Muscle layer of colon (tissue), 2 donors: ENCODE results near the gene CLSTN3.

Source experiments
- H3K27ac ChIP-seq: one replicate; pipeline ENCODE4 v1.7.0; 2013; ENCODE audit warnings: low read depth, mild to moderate bottlenecking, low read length, moderate library complexity
- H3K27me3 ChIP-seq, 2 donors: one replicate each; pipeline ENCODE4 v1.7.0; 2013; ENCODE audit warnings: low read length in 2 of 2, mild to moderate bottlenecking in 2 of 2; ENCODE audit not compliant: insufficient read depth in 2 of 2, control insufficient read depth in 1 of 2
- H3K36me3 ChIP-seq: one replicate; pipeline ENCODE4 v1.7.0; 2013; ENCODE audit warnings: mild to moderate bottlenecking, low read length; ENCODE audit not compliant: insufficient read depth
- H3K4me1 ChIP-seq: one replicate; pipeline ENCODE4 v1.7.0; 2013; ENCODE audit warnings: mild to moderate bottlenecking, low read length; ENCODE audit not compliant: insufficient read depth
- H3K4me3 ChIP-seq, 2 donors: one replicate each; pipeline ENCODE4 v1.7.0; 2013; ENCODE audit warnings: low read length in 2 of 2, low read depth in 1 of 2, mild to moderate bottlenecking in 1 of 2, moderate library complexity in 1 of 2
- H3K9ac ChIP-seq: one replicate; pipeline ENCODE4 v1.7.0; 2013; ENCODE audit warnings: low read length
- H3K9me3 ChIP-seq: one replicate; pipeline ENCODE4 v1.7.0; 2013; ENCODE audit warnings: mild to moderate bottlenecking, low read length
- donor health status: abdominal sarcoma.
- donor health status: Adenocarcinoma of cecum.

The CLSTN3 gene

GRCh38 chr12:7130701-7131501 is 730 bp downstream of the CLSTN3 start:
- peak overlapping the region; percentile 76 to 78 for H3K4me3 ChIP-seq
- H3K27ac ChIP-seq, result peak overlapping the region; percentile 70
- H3K4me1 ChIP-seq, result peaks cover 11% of the 10 kb centered on the region
- no peaks in the 10 kb centered on the region for H3K36me3 ChIP-seq
- peak overlapping the region; percentile 50 for H3K9ac ChIP-seq
- no peaks in the 10 kb centered on the region for H3K27me3 ChIP-seq
- H3K9me3 ChIP-seq, result no peaks in the 10 kb centered on the region

- H3K36me3 ChIP-seq, result no peaks in the 10 kb centered on the region
- no peak overlapping the region for H3K9ac ChIP-seq
- H3K4me1 ChIP-seq, result peaks cover 11% of the 10 kb centered on the region
- H3K27me3 ChIP-seq, result no peaks in the 10 kb centered on the region
- H3K27ac ChIP-seq, result no peak overlapping the region
- peak overlapping the region in 1 of 2 donors; percentile 78 for H3K4me3 ChIP-seq
- H3K9me3 ChIP-seq, result no peaks in the 10 kb centered on the region
Observed at GRCh38 chr12:7131502-7131866, 1.3 kb downstream of the CLSTN3 start.

DNA sequence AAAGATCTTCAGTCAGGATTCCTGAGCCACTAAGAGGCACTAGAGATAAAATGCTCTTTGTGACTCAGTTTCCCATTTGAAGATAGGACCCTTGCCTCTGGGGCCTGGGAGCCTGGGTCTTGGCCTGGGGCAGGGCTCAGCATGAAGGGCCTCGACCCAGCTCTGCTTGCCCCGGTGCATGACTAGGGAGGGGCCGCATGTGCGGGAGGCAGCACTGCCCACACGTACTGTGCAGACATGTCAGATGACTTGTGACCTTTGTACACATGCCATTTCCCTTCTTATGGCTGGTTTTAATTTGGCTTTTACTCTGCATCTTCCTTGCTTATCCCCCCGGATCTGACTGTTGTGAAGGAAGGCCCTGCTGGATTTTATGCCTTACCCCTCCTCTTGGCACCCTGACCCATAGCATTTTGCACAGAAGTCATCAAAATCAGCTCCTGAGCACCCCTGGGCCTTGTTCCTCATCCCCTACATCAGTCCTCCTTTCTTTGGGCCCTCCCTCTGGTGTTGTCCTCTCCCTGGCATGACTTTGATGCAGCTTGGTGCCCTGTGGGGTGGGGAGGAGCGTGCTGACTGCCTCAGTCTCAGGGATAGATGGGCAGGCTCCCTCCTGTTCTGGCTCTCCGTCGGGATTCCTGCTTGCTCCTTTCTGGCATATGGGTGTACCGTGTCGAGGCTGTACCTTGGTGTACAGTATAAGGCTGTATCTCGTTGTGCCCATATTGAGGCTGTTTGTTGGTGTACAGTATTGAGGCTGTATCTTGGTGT is 4.4 kb downstream of the CLSTN3 start:
- Histone ChIP-seq H3K4me1 (peaks cover 4% of the 10 kb centered on the region), H3K36me3 (peaks cover 14% of the 10 kb centered on the region), H3K27ac (no peak overlapping the region), H3K9me3 (no peaks in the 10 kb centered on the region), H3K9ac (no peak overlapping the region), H3K4me3 (no peak overlapping the region), H3K27me3 (no peaks in the 10 kb centered on the region)

DNA sequence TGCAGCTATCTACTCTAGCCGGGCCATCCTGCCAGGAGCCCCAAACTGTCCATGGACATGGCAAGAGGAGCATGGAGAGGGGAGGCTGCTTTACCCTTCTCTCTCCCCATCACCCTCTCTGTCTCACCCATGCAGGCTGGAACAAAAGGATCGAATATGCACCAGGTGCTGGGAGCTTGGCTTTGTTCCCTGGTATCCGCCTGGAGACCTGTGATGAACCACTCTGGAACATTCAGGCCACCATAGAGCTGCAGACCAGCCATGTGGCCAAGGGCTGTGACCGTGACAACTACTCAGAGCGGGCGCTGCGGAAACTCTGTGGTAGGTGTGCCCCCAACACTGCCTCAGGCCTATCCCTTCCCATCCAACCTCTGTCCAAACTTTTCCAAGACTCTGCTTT is 5.9 kb downstream of the CLSTN3 start:
- H3K27me3 ChIP-seq, result no peaks in the 10 kb centered on the region
- H3K36me3 ChIP-seq, result peaks cover 18% of the 10 kb centered on the region
- H3K4me1 ChIP-seq, result peaks cover under 1% of the 10 kb centered on the region
- H3K9ac ChIP-seq, result no peak overlapping the region
- H3K27ac ChIP-seq, result no peak overlapping the region
- H3K9me3 ChIP-seq, result no peaks in the 10 kb centered on the region
- H3K4me3 ChIP-seq, result no peak overlapping the region

DNA sequence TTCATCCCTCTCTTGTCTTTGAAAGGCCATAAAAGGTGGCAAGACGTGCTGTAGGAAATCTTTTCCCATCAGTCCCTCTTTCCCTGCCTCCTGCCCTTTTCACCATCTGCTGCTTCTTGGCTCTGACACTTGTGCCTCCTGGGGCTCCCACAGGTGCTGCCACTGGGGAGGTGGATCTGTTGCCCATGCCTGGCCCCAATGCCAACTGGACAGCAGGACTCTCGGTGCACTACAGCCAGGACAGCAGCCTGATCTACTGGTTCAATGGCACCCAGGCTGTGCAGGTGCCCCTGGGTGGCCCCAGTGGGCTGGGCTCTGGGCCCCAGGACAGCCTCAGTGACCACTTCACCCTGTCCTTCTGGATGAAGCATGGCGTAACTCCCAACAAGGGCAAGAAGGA is 6.5 kb downstream of the CLSTN3 start:
- H3K4me1 ChIP-seq, result no peaks in the 10 kb centered on the region
- H3K4me3 ChIP-seq, result no peak overlapping the region
- no peaks in the 10 kb centered on the region for H3K9me3 ChIP-seq
- no peaks in the 10 kb centered on the region for H3K27me3 ChIP-seq
- H3K9ac ChIP-seq, result no peak overlapping the region
- peaks cover 18% of the 10 kb centered on the region for H3K36me3 ChIP-seq
- H3K27ac ChIP-seq, result no peak overlapping the region

DNA sequence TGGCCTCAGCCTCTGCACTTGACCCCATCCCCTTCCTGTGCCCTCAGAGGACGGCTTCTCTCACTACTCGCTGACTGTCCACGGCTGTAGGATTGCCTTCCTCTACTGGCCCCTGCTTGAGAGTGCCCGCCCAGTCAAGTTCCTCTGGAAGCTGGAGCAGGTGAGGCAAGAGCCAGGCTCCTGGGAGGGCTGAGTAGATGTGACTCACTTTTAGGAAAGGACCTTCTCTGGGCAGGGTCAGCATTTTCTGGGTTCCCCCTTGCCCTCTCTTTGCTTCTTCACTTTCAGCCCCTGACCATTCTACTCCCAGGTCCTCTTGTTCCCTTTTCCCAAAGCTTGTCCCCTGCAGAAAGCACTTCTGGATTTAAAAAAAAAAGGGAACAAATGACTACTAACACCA is 7.7 kb downstream of the CLSTN3 start:
- Histone ChIP-seq H3K9me3 (no peaks in the 10 kb centered on the region), H3K27me3 (no peaks in the 10 kb centered on the region), H3K4me1 (no peaks in the 10 kb centered on the region), H3K9ac (no peak overlapping the region), H3K27ac (no peak overlapping the region), H3K4me3 (no peak overlapping the region), H3K36me3 (peaks cover 18% of the 10 kb centered on the region)

GRCh38 chr12:7139200-7139599 is 9.0 kb downstream of the CLSTN3 start:
- Histone ChIP-seq H3K27me3 (no peaks in the 10 kb centered on the region), H3K27ac (no peak overlapping the region), H3K9ac (no peak overlapping the region), H3K36me3 (peaks cover 18% of the 10 kb centered on the region), H3K9me3 (no peaks in the 10 kb centered on the region), H3K4me3 (no peak overlapping the region), H3K4me1 (no peaks in the 10 kb centered on the region)

- Histone ChIP-seq H3K36me3 (peaks cover 21% of the 10 kb centered on the region), H3K4me3 (no peak overlapping the region), H3K27me3 (no peaks in the 10 kb centered on the region), H3K27ac (no peak overlapping the region), H3K9me3 (no peaks in the 10 kb centered on the region), H3K9ac (no peak overlapping the region), H3K4me1 (no peaks in the 10 kb centered on the region)
Observed at GRCh38 chr12:7141351-7142005, 11.3 kb downstream of the CLSTN3 start.

GRCh38 chr12:7142056-7142644 is 12.0 kb downstream of the CLSTN3 start:
- no peak overlapping the region for H3K9ac ChIP-seq
- H3K36me3 ChIP-seq, result peaks cover 16% of the 10 kb centered on the region
- H3K27me3 ChIP-seq, result no peaks in the 10 kb centered on the region
- H3K4me1 ChIP-seq, result no peaks in the 10 kb centered on the region
- no peak overlapping the region for H3K27ac ChIP-seq
- H3K9me3 ChIP-seq, result no peaks in the 10 kb centered on the region
- H3K4me3 ChIP-seq, result no peak overlapping the region

GRCh38 chr12:7142809-7143465 is 12.8 kb downstream of the CLSTN3 start:
- no peak overlapping the region for H3K4me3 ChIP-seq
- no peaks in the 10 kb centered on the region for H3K4me1 ChIP-seq
- no peak overlapping the region for H3K9ac ChIP-seq
- peaks cover 13% of the 10 kb centered on the region for H3K36me3 ChIP-seq
- H3K27ac ChIP-seq, result no peak overlapping the region
- H3K27me3 ChIP-seq, result no peaks in the 10 kb centered on the region
- H3K9me3 ChIP-seq, result no peaks in the 10 kb centered on the region

DNA sequence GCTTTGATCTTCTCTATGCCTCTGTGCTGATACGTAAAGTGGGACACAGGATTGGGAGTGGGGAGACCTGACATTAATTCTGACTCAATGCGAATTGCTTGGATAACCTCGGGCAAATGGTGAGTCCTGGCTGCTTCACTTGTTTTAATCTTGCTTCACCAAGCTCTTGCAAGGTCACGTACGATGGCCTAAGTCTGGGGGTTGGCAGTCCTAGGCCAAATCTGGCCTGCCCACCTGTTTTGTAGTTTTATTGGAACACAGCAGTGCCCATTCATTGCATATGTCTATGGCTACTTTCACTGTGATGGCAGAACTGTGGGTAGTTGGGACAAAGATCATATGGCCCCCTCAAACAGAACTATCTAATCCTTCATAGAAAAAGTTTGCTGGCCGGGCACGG is 13.4 kb downstream of the CLSTN3 start:
- Histone ChIP-seq H3K4me3 (no peak overlapping the region), H3K4me1 (no peaks in the 10 kb centered on the region), H3K27me3 (no peaks in the 10 kb centered on the region), H3K36me3 (peaks cover 9% of the 10 kb centered on the region), H3K9ac (no peak overlapping the region), H3K9me3 (no peaks in the 10 kb centered on the region), H3K27ac (no peak overlapping the region)
